Neural crest cell (in vitro differentiated cells): ENCODE data around the gene SRGAP3. TPM values are rescaled to one million over a fixed set of nuclear protein-coding genes. Genes with fewer than 3 reads are reported as not detected.

Source experiments
- DNase-seq: peaks from one replicate; pipeline ENCODE4 v3.0.0; 2021; ENCODE audit warnings: low read depth, mixed read lengths, low spot score
- H3K27ac Mint-ChIP-seq: one replicate; pipeline ENCODE4 v1.8.0; 2021; ENCODE audit warnings: mild to moderate bottlenecking, mixed read lengths; ENCODE audit not compliant: unreplicated experiment
- H3K27me3 Mint-ChIP-seq: 2 replicates; pipeline ENCODE4 v1.8.0; 2021; ENCODE audit warnings: low read depth, mild to moderate bottlenecking, mixed read lengths
- H3K36me3 Mint-ChIP-seq: 2 replicates; pipeline ENCODE4 v1.8.0; 2021; ENCODE audit warnings: low read depth, mild to moderate bottlenecking, mixed read lengths
- H3K4me1 Mint-ChIP-seq: 2 replicates; pipeline ENCODE4 v1.8.0; 2021; ENCODE audit warnings: mixed read lengths
- H3K4me3 Mint-ChIP-seq: one replicate; pipeline ENCODE4 v1.8.0; 2021; ENCODE audit warnings: mild to moderate bottlenecking, mixed read lengths
- H3K9me3 Mint-ChIP-seq: 2 replicates; pipeline ENCODE4 v1.8.0; 2021; ENCODE audit warnings: mixed read lengths
- CTCF ChIP-seq: fragments of 200-600 bp; sonication (generic); conservative IDR thresholded peaks from 2 replicates; pipeline ENCODE4 v1.5.0; 2021; ENCODE audit warnings: antibody characterized with exemption, mild to moderate bottlenecking
- total RNA-seq: library from RNA; stranded (reverse); gene quantifications from 2 replicates; pipeline ENCODE4 v1.2.1, GENCODE V29; 2021

Gene SRGAP3
- total RNA-seq, 1 donor from 2014 or later: 58.4 TPM

- no peak for TF ChIP-seq CTCF
- Mint-ChIP-seq H3K4me1 (peaks cover 53% of the 10 kb centered on the region), H3K27ac (peak overlapping the region; percentile 98), H3K27me3 (no peaks in the 10 kb centered on the region), H3K9me3 (no peaks in the 10 kb centered on the region), H3K4me3 (peak overlapping the region; percentile 98), H3K36me3 (no peaks in the 10 kb centered on the region)
- DNase-seq: no peak
Observed at GRCh38 chr3:8962226-8962861, 287.1 kb downstream of the SRGAP3 start.

GRCh38 chr3:8959668-8960067 is 289.8 kb downstream of the SRGAP3 start:
- DNase-seq: no peak
- H3K27me3 Mint-ChIP-seq: no peaks in the 10 kb centered on the region
- H3K9me3 Mint-ChIP-seq: no peaks in the 10 kb centered on the region
- no peaks in the 10 kb centered on the region for H3K36me3 Mint-ChIP-seq
- peaks cover 51% of the 10 kb centered on the region for H3K4me1 Mint-ChIP-seq
- H3K27ac Mint-ChIP-seq: no peak overlapping the region
- TF ChIP-seq CTCF: no peak
- H3K4me3 Mint-ChIP-seq: peak overlapping the region; percentile 70

- Mint-ChIP-seq H3K27me3 (no peaks in the 10 kb centered on the region), H3K4me3 (no peak overlapping the region), H3K36me3 (no peaks in the 10 kb centered on the region), H3K27ac (peak overlapping the region; percentile 25), H3K4me1 (peaks cover 29% of the 10 kb centered on the region), H3K9me3 (no peaks in the 10 kb centered on the region)
- no peak for DNase-seq
- TF ChIP-seq CTCF: peak; percentile 31
Observed at GRCh38 chr3:8954938-8955763, 294.3 kb downstream of the SRGAP3 start.

GRCh38 chr3:8953313-8953712 is 296.1 kb downstream of the SRGAP3 start:
- Mint-ChIP-seq H3K9me3 (no peaks in the 10 kb centered on the region), H3K4me1 (peaks cover 35% of the 10 kb centered on the region), H3K36me3 (no peaks in the 10 kb centered on the region), H3K27ac (no peak overlapping the region), H3K4me3 (no peak overlapping the region), H3K27me3 (no peaks in the 10 kb centered on the region)
- no peak for TF ChIP-seq CTCF
- no peak for DNase-seq

GRCh38 chr3:8952130-8952529 is 297.3 kb downstream of the SRGAP3 start:
- peaks cover 35% of the 10 kb centered on the region for H3K4me1 Mint-ChIP-seq

More at GRCh38 chr3:8952130-8952529, 297.3 kb downstream of the SRGAP3 start:
- no peak overlapping the region for H3K4me3 Mint-ChIP-seq
- no peak for TF ChIP-seq CTCF
- H3K27ac Mint-ChIP-seq: no peak overlapping the region
- H3K36me3 Mint-ChIP-seq: no peaks in the 10 kb centered on the region
- DNase-seq: no peak
- no peaks in the 10 kb centered on the region for H3K9me3 Mint-ChIP-seq
- no peaks in the 10 kb centered on the region for H3K27me3 Mint-ChIP-seq
